Adipocyte (in vitro differentiated cells): ENCODE results near the gene CLCN6.

Experiments used
- DNase-seq: peaks from one replicate; pipeline ENCODE4 v3.0.0-alpha.2; 2015; ENCODE audit warnings: low read depth
- H3K27me3 ChIP-seq: replicated peaks from 2 replicates; pipeline ENCODE4 v1.7.0; 2013; ENCODE audit warnings: mild to moderate bottlenecking, low read length, moderate library complexity; ENCODE audit not compliant: control insufficient read depth, insufficient read depth
- H3K36me3 ChIP-seq: 2 replicates; pipeline ENCODE4 v1.7.0; 2013; ENCODE audit warnings: low read length, mild to moderate bottlenecking, moderate library complexity; ENCODE audit not compliant: control insufficient read depth, insufficient read depth, severe bottlenecking
- H3K4me1 ChIP-seq: 2 replicates; pipeline ENCODE4 v1.7.0; 2013; ENCODE audit warnings: mild to moderate bottlenecking, low read length, moderate library complexity; ENCODE audit not compliant: control insufficient read depth, insufficient read depth
- H3K4me3 ChIP-seq: 2 replicates; pipeline ENCODE4 v1.7.0; 2013; ENCODE audit warnings: mild to moderate bottlenecking, low read length, moderate library complexity
- H3K9ac ChIP-seq: 2 replicates; pipeline ENCODE4 v1.7.0; 2013; ENCODE audit warnings: mild to moderate bottlenecking, low read length, moderate library complexity
- H3K9me3 ChIP-seq: 2 replicates; pipeline ENCODE4 v1.7.0; 2013; ENCODE audit warnings: mild to moderate bottlenecking, low read length, moderate library complexity; ENCODE audit not compliant: control insufficient read depth

Gene CLCN6

DNA sequence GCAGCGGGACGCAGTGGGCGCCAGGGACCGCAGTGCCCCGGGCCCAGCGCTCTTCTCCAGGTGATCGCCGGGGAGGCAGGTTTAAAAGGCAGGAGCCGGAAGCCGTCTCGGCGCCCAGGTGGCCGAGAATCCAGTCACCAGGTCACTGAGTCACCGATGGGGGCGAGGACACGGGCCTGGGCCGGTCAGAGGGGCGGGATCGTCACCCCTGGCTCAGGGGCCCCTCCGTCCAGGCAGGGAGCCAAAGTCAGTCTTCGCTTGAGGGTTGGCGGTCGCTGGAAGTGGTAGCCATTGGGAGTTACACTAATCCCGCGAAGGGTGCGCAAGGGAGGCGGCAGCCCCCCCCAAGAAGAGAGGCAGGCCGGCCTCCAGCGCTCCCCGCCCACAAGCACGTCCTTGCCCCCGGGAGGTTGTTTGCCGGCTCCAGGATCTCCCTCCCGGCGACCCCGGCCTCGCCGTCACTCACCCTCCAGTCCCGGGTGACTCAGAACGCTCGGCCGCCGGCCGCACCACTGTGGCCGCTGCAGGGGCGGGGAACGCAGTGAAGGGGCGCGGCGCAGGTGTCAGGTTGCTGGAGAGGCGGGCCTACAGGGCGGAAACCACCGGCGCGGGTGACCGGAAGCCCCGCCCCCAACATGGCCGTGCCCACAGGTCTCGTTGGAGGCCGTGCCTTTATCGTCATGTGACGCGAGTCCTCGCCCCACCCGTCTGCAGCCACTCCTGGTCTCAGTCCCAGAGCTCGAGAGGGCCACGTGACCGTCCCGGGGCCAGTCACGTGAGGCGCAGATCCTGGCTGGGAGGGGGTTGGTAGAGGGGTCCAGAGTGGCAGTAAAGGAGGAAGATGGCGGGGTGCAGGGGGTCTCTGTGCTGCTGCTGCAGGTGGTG, at the start of gene CLCN6, which contains the start of gene MTHFR:
CLCN6 (plus strand) TSS at position 770 of the 885 bp plus-strand sequence; CDS start at position 842, 72 bp downstream.
MTHFR (minus strand) TSS at position 543 of the 885 bp plus-strand sequence. CDS start 2,848 bp downstream, outside the sequence.
- Histone ChIP-seq H3K36me3 (peaks cover 33% of the 10 kb centered on the region), H3K9ac (peak within 1 kb of the TSS; percentile 94), H3K9me3 (no peaks in the 10 kb centered on the region), H3K4me1 (peaks cover 50% of the 10 kb centered on the region), H3K4me3 (peak within 1 kb of the TSS; percentile 95), H3K27me3 (no peaks in the 10 kb centered on the region)
- peak; percentile 100 for DNase-seq

DNA sequence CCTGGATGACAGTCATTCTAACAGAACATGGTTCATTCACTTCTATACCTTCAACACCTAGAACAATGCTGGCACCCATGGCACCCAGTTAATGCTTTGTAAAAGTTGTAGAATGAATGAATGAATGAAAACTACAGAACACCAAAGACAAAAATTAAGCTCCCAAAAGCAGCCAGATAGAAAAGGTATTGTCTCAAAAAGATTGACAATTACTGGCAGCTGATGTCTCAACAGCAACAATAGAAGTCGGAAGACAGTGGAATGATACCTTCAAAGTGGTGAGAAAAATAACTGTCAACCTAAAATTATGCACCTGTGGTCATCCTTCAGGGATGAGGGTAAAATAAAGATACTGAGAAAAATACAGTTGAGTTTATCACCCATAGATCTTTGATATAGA, 48.9 kb upstream of the CLCN6 start:
- Histone ChIP-seq H3K4me3 (no peak overlapping the region), H3K27me3 (peaks cover 29% of the 10 kb centered on the region), H3K9me3 (peaks cover 6% of the 10 kb centered on the region), H3K36me3 (no peaks in the 10 kb centered on the region), H3K4me1 (no peaks in the 10 kb centered on the region), H3K9ac (no peak overlapping the region)
- DNase-seq = no peak

DNA sequence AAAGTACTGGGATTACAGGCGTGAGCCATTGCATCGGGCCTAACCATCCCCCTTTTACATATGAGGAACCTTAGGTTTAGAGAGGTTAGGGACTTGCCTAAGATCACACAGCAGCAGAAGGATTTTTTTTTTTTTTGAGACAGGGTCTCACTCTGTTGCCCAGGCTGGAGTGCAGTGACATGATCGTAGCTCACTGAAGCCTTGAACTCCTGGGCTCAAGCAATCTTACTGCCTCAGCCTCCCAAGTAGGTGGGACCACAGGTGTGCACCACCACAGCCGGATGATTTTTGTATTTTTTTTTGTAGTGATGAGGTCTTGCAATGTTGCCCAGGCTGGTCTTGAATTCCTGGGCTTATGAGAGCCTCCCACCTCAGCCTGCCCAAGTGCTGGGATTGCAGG, 46.2 kb upstream of the CLCN6 start:
- no peak for DNase-seq
- Histone ChIP-seq H3K9ac (no peak overlapping the region), H3K4me1 (no peaks in the 10 kb centered on the region)

DNA sequence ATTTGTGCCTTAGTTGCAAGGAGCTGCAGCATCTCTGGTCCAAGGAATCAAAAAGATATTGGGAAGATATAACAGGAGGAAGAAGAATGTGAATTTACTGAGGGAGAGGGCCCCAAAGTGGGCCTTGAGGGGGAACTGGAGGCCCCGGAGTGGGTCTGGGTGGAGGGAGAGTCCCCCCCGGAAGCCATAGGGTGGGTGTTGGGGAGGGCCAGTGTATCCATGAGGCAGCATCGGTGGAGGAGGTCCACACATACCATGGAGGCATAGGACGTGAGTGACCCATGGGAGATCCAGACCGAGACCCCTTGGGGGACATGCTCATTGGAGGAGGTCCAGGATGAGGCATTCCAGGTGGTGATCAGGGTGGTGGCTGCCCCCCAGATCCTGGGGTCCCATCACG, 44.7 kb upstream of the CLCN6 start:
- no peaks in the 10 kb centered on the region for H3K36me3 ChIP-seq
- H3K9ac ChIP-seq = no peak overlapping the region
- peaks cover 6% of the 10 kb centered on the region for H3K9me3 ChIP-seq
- no peak overlapping the region for H3K4me3 ChIP-seq
- no peak for DNase-seq
- peaks cover 35% of the 10 kb centered on the region for H3K27me3 ChIP-seq
- no peaks in the 10 kb centered on the region for H3K4me1 ChIP-seq

More for the DNA sequence above, 46.2 kb upstream of the CLCN6 start:
- Histone ChIP-seq H3K27me3 (peaks cover 29% of the 10 kb centered on the region), H3K9me3 (peaks cover 6% of the 10 kb centered on the region), H3K36me3 (no peaks in the 10 kb centered on the region), H3K4me3 (no peak overlapping the region)

- H3K4me1 ChIP-seq = no peaks in the 10 kb centered on the region
- no peak within 1 kb of the TSS for H3K4me3 ChIP-seq
- H3K27me3 ChIP-seq = peaks cover 36% of the 10 kb centered on the region
- DNase-seq = no peak
- H3K9me3 ChIP-seq = peaks cover 4% of the 10 kb centered on the region
- no peak within 1 kb of the TSS for H3K9ac ChIP-seq
- H3K36me3 ChIP-seq = no peaks in the 10 kb centered on the region
These were observed 44.0 kb upstream of the CLCN6 start, which contains the start of gene C1orf167 for GRCh38 chr1:11761988-11762406. Gene C1orf167, plus strand, starts transcription at chr1:11762193. Its CDS starts 2,208 bp downstream, at chr1:11764401.

GRCh38 chr1:11764115-11764514, 41.9 kb upstream of the CLCN6 start:
- peaks cover 42% of the 10 kb centered on the region for H3K27me3 ChIP-seq
- H3K4me3 ChIP-seq = no peak overlapping the region

GRCh38 chr1:11764519-11764918, 41.5 kb upstream of the CLCN6 start:
- Histone ChIP-seq H3K4me1 (no peaks in the 10 kb centered on the region), H3K9me3 (no peaks in the 10 kb centered on the region), H3K27me3 (peaks cover 42% of the 10 kb centered on the region), H3K36me3 (no peaks in the 10 kb centered on the region), H3K9ac (no peak overlapping the region), H3K4me3 (no peak overlapping the region)
- no peak for DNase-seq

More at GRCh38 chr1:11764115-11764514, 41.9 kb upstream of the CLCN6 start:
- H3K9ac ChIP-seq = no peak overlapping the region
- no peaks in the 10 kb centered on the region for H3K36me3 ChIP-seq
- no peak for DNase-seq
- H3K4me1 ChIP-seq = no peaks in the 10 kb centered on the region
- no peaks in the 10 kb centered on the region for H3K9me3 ChIP-seq

- no peak overlapping the region for H3K9ac ChIP-seq
These were observed 40.1 kb upstream of the CLCN6 start for GRCh38 chr1:11765661-11766428.

DNA sequence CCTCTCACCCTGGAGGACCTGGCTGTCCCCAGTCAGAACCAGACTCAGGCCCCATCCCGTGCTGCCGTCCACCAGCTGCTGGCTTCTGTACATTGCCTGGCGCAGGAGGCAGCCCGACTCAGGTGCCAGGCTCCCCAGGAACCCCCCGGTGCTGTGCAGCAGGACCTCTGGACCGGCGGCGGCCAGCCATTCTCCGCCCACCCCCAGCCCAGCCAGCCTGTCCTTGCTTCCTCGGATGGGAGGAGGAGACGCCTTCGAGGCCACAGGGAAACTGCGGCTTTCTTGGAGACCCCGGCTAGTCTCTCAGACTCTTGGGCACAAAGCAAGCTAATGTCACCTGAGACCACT, 39.6 kb upstream of the CLCN6 start:
- Histone ChIP-seq H3K27me3 (peaks cover 36% of the 10 kb centered on the region), H3K4me1 (no peaks in the 10 kb centered on the region)
- DNase-seq = no peak

More at GRCh38 chr1:11765661-11766428, 40.1 kb upstream of the CLCN6 start:
- Histone ChIP-seq H3K4me3 (no peak overlapping the region), H3K4me1 (no peaks in the 10 kb centered on the region), H3K27me3 (peaks cover 36% of the 10 kb centered on the region), H3K9me3 (no peaks in the 10 kb centered on the region), H3K36me3 (no peaks in the 10 kb centered on the region)
- DNase-seq = no peak

GRCh38 chr1:11767922-11768704, 37.9 kb upstream of the CLCN6 start:
- H3K36me3 ChIP-seq = no peaks in the 10 kb centered on the region
- H3K9me3 ChIP-seq = no peaks in the 10 kb centered on the region
- H3K27me3 ChIP-seq = peaks cover 21% of the 10 kb centered on the region
- H3K4me3 ChIP-seq = no peak overlapping the region
- DNase-seq = peak; percentile 68
- H3K4me1 ChIP-seq = no peaks in the 10 kb centered on the region
- H3K9ac ChIP-seq = no peak overlapping the region

More for the DNA sequence above, 39.6 kb upstream of the CLCN6 start:
- Histone ChIP-seq H3K9ac (no peak overlapping the region), H3K36me3 (no peaks in the 10 kb centered on the region), H3K4me3 (no peak overlapping the region), H3K9me3 (no peaks in the 10 kb centered on the region)
